ENCODE results near the gene SLC2A4.
A peak's percentile ranks its signal among the peaks of the same experiment; 100 is the strongest.

The SLC2A4 gene

GRCh38 chr17:7263801-7264078, 17.8 kb upstream of the SLC2A4 start:
- DNase-seq (ENCODE audit: low read depth in 1 of 2, low spot score in 1 of 2) = no peak

DNA sequence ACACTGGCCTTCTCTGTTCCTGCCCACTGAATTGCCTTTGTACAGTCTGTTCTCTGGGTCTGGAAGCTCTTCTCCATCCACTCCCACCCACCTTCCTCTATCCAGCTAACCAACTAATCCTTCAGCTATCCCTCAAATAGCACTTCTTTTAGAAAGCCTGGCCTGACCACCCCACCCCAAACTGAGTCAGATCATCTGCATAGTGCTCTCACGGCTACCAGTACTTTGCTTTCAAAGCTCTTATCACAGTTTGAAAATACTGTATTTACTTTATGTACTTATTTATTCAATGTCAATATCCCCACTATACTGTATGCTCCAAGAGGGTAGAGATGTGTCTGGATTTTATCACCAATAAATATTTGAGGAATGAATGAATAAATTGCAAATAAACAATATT, 14.7 kb upstream of the SLC2A4 start:
- no peak for DNase-seq (ENCODE audit: low read depth in 1 of 2, low spot score in 1 of 2)

GRCh38 chr17:7279448-7279847, 2.1 kb upstream of the SLC2A4 start:
- DNase-seq (ENCODE audit: low read depth in 1 of 2, low spot score in 1 of 2) = no peak

DNA sequence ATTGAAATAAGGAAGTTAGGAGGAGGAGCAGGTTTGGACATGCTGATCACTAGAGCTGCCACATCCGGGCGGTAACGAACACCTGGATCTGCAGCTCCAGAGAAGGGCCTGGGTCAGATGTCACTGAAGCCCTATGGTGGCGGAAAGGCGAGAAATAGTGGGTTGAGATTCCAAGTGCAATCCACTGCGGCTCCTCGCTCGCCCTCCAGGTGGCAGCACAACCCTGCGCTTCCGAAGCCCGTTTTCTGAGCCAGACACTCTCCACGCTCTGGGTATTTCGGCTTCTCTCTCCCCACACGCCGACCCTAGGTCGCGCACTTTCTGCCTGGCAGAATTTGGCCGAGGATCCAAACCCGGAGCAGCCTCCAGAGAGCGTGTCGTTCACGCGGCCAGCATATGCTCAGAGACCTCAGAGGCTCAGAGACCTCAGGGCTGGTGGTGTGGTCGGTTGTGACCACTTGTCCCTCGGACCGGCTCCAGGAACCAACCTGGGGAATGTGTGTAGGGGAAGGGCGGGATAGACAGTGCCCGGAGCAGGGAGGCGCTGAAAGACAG, 922 bp upstream of the SLC2A4 start:
- DNase-seq (ENCODE audit: low read depth in 1 of 2, low spot score in 1 of 2) = peak; percentile 75 to 77

DNA sequence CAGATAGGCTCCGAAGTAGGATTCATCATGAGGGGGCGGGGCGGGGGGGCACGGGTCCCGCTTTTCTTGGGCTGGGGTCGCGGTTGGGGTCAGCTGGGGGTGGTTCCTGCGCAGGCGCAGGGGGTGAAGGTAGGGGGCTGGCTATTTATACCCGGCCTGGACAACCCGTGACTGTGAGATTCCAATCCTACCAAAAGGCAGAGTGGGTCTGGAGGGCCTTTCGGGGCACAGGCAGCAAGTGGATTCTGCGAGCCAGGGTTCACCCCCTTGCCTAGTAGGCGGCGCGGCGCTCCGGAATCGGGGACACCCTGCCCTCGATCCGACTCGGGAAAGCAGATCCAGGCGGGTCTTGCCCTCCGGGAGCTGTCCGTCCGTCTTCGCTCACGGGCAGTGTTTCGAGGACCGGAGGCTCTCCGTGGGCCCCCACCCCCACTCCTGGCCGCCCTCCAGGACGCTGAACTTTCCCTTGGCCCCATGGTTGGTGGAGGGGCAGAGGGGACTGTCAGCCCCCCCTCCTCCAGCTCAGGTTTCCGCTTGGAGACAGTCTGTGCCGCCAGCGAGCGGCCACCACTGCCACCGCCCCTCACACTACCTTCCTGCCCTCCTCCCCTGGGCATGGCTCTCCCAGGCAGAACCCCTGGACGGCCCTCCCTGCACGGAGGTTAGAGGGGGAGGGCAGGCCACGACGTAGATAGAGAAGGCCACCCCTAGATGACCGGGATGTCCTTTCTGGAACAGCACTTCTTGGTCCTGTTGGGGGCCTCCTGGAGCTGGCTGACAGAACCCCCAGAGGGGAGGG, 634 bp downstream of the SLC2A4 start:
- no peak for DNase-seq (ENCODE audit: low read depth in 1 of 2, low spot score in 1 of 2)

GRCh38 chr17:7282752-7283321, 1.3 kb downstream of the SLC2A4 start:
- DNase-seq (ENCODE audit: low read depth in 1 of 2, low spot score in 1 of 2) = no peak

GRCh38 chr17:7283471-7284216, 2.1 kb downstream of the SLC2A4 start:
- DNase-seq (ENCODE audit: low read depth in 1 of 2, low spot score in 1 of 2) = no peak

GRCh38 chr17:7284911-7285310, 3.4 kb downstream of the SLC2A4 start:
- no peak for DNase-seq (ENCODE audit: low read depth in 1 of 2, low spot score in 1 of 2)

DNA sequence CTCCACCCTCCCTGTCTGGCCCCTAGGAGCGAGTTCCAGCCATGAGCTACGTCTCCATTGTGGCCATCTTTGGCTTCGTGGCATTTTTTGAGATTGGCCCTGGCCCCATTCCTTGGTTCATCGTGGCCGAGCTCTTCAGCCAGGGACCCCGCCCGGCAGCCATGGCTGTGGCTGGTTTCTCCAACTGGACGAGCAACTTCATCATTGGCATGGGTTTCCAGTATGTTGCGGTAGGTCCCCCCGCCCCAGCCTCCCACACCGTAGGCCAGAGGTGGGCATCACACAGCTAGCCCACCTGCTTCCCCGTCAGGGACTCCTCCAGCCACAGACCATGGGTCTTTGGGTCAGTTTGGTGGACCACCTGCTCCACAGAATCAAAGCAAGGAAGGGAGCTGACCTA, 4.2 kb downstream of the SLC2A4 start:
- no peak for DNase-seq (ENCODE audit: low read depth in 1 of 2, low spot score in 1 of 2)

DNA sequence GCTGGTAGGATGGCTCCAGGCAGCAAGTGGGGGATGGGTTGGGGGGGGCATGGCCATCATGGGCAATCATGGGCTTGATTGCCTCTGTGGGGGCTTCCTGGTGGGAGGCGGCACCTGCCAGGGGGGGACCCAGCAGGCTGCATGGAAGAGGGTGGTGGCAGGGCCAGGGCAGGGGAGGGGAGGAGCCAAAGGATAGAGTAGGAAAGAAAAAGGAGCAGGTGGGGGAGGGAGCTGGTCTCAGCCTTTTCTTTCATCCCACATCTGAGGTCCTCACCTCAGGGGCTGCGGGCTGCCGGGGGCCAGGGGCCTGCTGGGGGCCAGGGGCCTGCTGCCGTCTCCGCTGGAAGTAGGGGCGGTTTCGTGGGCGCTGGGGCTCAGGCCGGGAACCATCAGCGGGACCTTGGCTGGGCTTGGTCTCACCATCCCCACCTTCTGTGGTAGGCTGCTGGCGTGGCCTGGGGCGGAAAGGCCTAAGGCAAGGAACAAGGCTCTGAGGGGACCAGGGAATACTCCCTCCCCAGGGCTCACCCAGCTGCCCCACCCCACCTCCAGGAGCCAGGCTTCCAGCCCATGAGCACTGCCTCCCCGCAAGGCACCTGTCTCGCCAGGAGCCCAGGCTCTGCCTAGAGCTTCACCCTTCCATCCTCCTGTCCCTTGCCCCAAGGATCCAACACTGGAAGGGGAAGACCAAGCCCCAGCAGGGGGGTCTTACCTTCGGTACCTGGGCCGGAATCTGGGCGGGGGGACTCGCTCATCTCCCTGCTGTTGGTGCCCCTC, 7.9 kb downstream of the SLC2A4 start:
- DNase-seq (ENCODE audit: low read depth in 1 of 2, low spot score in 1 of 2) = no peak

- no peak for DNase-seq (ENCODE audit: low read depth in 1 of 2, low spot score in 1 of 2)
Observed at GRCh38 chr17:7290166-7290565, 8.6 kb downstream of the SLC2A4 start.

DNA sequence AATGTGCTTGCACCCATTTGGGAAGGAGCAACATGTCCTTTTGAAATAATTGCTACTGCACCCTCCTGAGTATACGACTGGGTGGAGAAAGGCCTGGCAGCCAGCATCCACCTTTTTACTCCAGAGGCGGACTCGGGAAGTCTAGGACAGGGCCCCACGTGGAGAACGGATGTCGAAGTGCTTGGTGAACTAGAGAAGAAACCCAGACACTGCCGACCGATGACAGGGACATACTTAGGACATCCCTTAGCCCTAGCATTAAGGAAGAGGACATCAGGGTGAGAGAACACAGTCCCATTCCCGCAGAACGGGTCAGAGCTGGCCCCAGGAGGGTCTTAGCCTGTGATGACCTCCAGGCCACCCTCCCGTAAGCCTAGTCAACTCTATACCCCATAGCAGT, 9.2 kb downstream of the SLC2A4 start:
- DNase-seq (ENCODE audit: low read depth in 1 of 2, low spot score in 1 of 2) = no peak

DNA sequence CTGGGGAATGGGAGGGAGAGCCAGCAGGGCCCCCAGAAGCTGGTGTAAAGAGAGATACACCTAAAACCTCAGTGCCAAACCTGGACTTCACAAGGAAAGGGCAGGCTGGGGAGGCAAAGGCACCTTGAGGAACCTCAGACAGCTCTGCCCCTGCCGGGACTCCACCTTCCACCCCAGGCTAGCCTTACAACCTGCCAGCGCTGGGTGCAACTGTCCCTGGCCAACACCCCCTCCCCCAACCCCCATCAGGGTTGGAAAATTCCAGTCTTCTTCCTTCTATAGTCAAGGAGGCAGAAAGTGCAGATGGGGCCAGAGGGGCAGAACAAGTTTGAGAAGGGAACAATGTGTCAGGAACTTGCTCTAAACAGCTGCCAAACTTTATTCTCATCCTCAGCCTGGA, 10.7 kb downstream of the SLC2A4 start:
- DNase-seq (ENCODE audit: low read depth in 1 of 2, low spot score in 1 of 2) = no peak

GRCh38 chr17:7292729-7293128, 11.2 kb downstream of the SLC2A4 start:
- DNase-seq (ENCODE audit: low read depth in 1 of 2, low spot score in 1 of 2) = no peak

- DNase-seq (ENCODE audit: low read depth in 1 of 2, low spot score in 1 of 2) = no peak
Observed at GRCh38 chr17:7293159-7293558, 11.6 kb downstream of the SLC2A4 start.

DNA sequence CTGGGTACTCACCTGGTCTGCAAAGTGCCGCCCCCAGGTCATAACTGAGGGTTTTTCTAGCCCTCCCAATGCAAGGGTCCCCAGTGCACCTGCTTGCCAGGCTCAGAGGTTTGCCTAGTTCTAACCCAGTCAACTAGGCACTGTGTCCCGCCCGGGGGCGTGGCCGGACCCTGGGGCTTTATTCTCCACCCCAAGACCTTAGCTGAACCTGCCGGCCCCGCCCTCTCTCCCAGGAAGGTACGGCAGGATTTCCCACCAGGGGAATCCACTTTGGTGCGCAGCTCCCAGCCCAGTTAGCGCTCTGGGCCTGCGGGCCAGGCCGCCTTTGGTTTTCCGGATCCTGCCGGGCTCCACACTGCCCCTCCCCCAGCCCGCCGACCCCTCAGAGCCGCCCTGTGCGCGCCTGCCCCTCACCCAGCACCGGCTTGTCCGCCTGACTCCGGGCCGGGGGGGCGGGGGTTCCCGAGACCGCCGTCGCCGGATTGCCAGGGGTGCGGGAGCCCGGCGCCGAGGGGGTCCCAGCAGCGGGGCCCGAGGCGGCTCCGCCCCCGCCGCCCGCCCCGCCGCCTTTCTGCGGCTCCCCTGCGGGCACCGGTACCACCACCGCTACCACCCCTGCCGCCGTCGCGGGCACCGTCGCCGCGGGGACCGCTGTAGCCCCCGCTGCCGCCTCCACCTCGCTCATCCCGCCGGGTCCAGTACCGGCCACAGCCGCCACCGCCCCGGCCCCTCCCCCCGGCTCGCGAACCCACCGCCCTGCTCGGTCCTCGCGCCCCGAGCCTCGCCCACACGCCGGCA, 12.5 kb downstream of the SLC2A4 start:
- DNase-seq (ENCODE audit: low read depth in 1 of 2, low spot score in 1 of 2) = no peak

- peak; percentile 35 to 61 for DNase-seq (ENCODE audit: low read depth in 1 of 2, low spot score in 1 of 2)
Observed at GRCh38 chr17:7294614-7295153, 13.2 kb downstream of the SLC2A4 start, which contains the start of gene YBX2. YBX2 (minus strand) TSS chr17:7294639; CDS start chr17:7294500, 139 bp downstream.

GRCh38 chr17:7295230-7296180, 14.0 kb downstream of the SLC2A4 start:
- no peak for DNase-seq (ENCODE audit: low read depth in 1 of 2, low spot score in 1 of 2)

Data from activated T-helper 1 cell treated with anti-CD3 and anti-CD28 coated beads, Interleukin-2, amount 50 U/mL, for 16 hours (primary cell).